Mesenchymal stem cell (in vitro differentiated cells and primary cell): Measurements from ENCODE around the gene PRM2.
A peak's percentile ranks its signal among the peaks of the same experiment; 100 is the strongest.

Source experiments
- DNase-seq: peaks from one replicate; pipeline ENCODE4 v3.0.0-alpha.2; 2013
- H2AFZ ChIP-seq: one replicate; pipeline ENCODE4 v1.6.1; 2013; ENCODE audit warnings: low read depth, mild to moderate bottlenecking, control low read depth, inconsistent platforms, low read length, moderate library complexity
- H2AK5ac ChIP-seq: 2 replicates; pipeline ENCODE4 v1.6.1; 2013; ENCODE audit warnings: low read length, moderate library complexity, mild to moderate bottlenecking, inconsistent platforms; ENCODE audit not compliant: severe bottlenecking
- H2BK120ac ChIP-seq: one replicate; pipeline ENCODE4 v1.6.1; 2013; ENCODE audit warnings: low read depth, mild to moderate bottlenecking, inconsistent platforms, low read length, moderate library complexity
- H2BK12ac ChIP-seq, 2 experiments: one replicate each; pipeline ENCODE4 v1.6.1; 2013; ENCODE audit warnings: inconsistent platforms in 2 of 2, low read length in 2 of 2, mild to moderate bottlenecking in 2 of 2, moderate library complexity in 2 of 2, control low read depth in 1 of 2
- H2BK15ac ChIP-seq: one replicate; pipeline ENCODE4 v1.6.1; 2013; ENCODE audit warnings: mild to moderate bottlenecking, low read depth, inconsistent platforms; ENCODE audit not compliant: poor library complexity, severe bottlenecking
- H2BK5ac ChIP-seq: 2 replicates; pipeline ENCODE4 v1.6.1; 2013; ENCODE audit warnings: low read depth, mild to moderate bottlenecking, low read length, control low read depth, inconsistent platforms; ENCODE audit not compliant: poor library complexity, severe bottlenecking
- H3K14ac ChIP-seq, 2 experiments: one replicate each; pipeline ENCODE4 v1.6.1; 2013; ENCODE audit warnings: inconsistent platforms in 2 of 2, low read length in 2 of 2, control low read depth in 1 of 2, mild to moderate bottlenecking in 1 of 2, moderate library complexity in 1 of 2
- H3K18ac ChIP-seq, 2 experiments: one replicate each; pipeline ENCODE4 v1.6.1; 2013; ENCODE audit warnings: inconsistent platforms in 2 of 2, low read length in 2 of 2, control low read depth in 1 of 2, low read depth in 1 of 2, mild to moderate bottlenecking in 1 of 2
- H3K23ac ChIP-seq, 2 experiments: one replicate each; pipeline ENCODE4 v1.6.1; 2013; ENCODE audit warnings: inconsistent platforms in 2 of 2, low read length in 2 of 2, mild to moderate bottlenecking in 2 of 2, moderate library complexity in 2 of 2, control low read depth in 1 of 2
- H3K27ac ChIP-seq: 2 replicates; pipeline ENCODE4 v1.5.1; 2013; ENCODE audit warnings: mild to moderate bottlenecking, moderate library complexity, low read length, control low read depth, inconsistent platforms; ENCODE audit not compliant: poor library complexity, severe bottlenecking
- H3K27me3 ChIP-seq, 2 experiments: 2 replicates each; pipeline versions ENCODE4 v1.6.1 to v1.7.0; 2013; ENCODE audit warnings: low read length in 2 of 2, mild to moderate bottlenecking in 2 of 2, moderate library complexity in 2 of 2, control low read depth in 1 of 2, inconsistent platforms in 1 of 2; ENCODE audit not compliant: control insufficient read depth in 1 of 2, insufficient read depth in 1 of 2
- H3K36me3 ChIP-seq, 2 experiments: 2 replicates each; pipeline versions ENCODE4 v1.6.1 to v1.7.0; 2013; ENCODE audit warnings: low read length in 2 of 2, control low read depth in 1 of 2, inconsistent platforms in 1 of 2, low read depth in 1 of 2, mild to moderate bottlenecking in 1 of 2; ENCODE audit not compliant: insufficient read depth in 2 of 2, control insufficient read depth in 1 of 2
- H3K4ac ChIP-seq, 2 experiments: one replicate each; pipeline ENCODE4 v1.6.1; 2013; ENCODE audit warnings: inconsistent platforms in 2 of 2, low read length in 2 of 2, mild to moderate bottlenecking in 2 of 2, moderate library complexity in 2 of 2, control low read depth in 1 of 2, low read depth in 1 of 2
- H3K4me1 ChIP-seq: 2 replicates; pipeline ENCODE4 v1.6.1; 2013; ENCODE audit warnings: low read depth, low read length, control low read depth; ENCODE audit not compliant: control insufficient read depth, insufficient read depth
- H3K4me2 ChIP-seq: 2 replicates; pipeline ENCODE4 v1.6.1; 2013; ENCODE audit warnings: low read length, mild to moderate bottlenecking, inconsistent platforms; ENCODE audit not compliant: poor library complexity, severe bottlenecking
- H3K4me3 ChIP-seq, 2 experiments: 2 replicates each; pipeline versions ENCODE4 v1.5.1 to v1.7.0; 2013; ENCODE audit warnings: low read length in 2 of 2, mild to moderate bottlenecking in 2 of 2, control low read depth in 1 of 2, low read depth in 1 of 2; ENCODE audit not compliant: insufficient read depth in 1 of 2
- H3K79me1 ChIP-seq: replicated peaks from 2 replicates; pipeline ENCODE4 v1.6.1; 2013; ENCODE audit warnings: mild to moderate bottlenecking, control low read depth, low read length, inconsistent platforms; ENCODE audit not compliant: poor library complexity, severe bottlenecking
- H3K9ac ChIP-seq: 2 replicates; pipeline ENCODE4 v1.7.0; 2013; ENCODE audit warnings: mild to moderate bottlenecking, low read length, moderate library complexity
- H3K9me3 ChIP-seq: 2 replicates; pipeline ENCODE4 v1.7.0; 2013; ENCODE audit warnings: mild to moderate bottlenecking, low read length; ENCODE audit not compliant: control insufficient read depth
- H4K8ac ChIP-seq: one replicate; pipeline ENCODE4 v1.6.1; 2013; ENCODE audit warnings: inconsistent platforms, mild to moderate bottlenecking, low read length, moderate library complexity
- H4K91ac ChIP-seq: one replicate; pipeline ENCODE4 v1.6.1; 2013; ENCODE audit warnings: mild to moderate bottlenecking, low read length, inconsistent platforms
- WGBS: methylation state at CpG from one replicate; pipeline ENCODE4 v1.1.7; 2013; ENCODE audit warnings: mixed read lengths; 5-methylcytosine and 5-hydroxymethylcytosine counted together

The PRM2 gene

DNA sequence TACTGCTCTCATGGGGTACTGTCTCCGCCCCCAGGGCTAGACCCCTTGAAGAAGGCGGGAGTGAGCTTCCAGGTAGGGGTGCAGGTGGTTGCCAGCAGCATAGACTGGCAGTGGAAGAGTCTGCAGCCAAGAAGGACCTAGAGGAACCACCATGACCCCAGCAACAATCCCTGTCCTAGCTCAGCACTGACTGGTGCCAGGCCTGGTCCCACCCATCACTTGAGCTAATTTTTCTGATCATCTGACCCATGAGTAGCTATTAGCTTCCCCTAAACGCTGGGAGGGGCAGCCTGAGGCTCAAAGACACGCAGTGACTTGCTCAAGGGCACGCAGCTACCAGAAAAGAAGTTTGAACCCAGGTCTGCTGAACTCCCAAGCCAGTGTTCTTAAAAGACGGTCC lies 3.8 kb downstream of the PRM2 start:
- no peak overlapping the region for H3K4ac ChIP-seq
- H3K14ac ChIP-seq = no peak overlapping the region
- H2AK5ac ChIP-seq = no peak overlapping the region
- no peak overlapping the region for H2AFZ ChIP-seq
- no peak overlapping the region for H3K9ac ChIP-seq
- no peak overlapping the region for H4K91ac ChIP-seq
- no peak overlapping the region for H3K27ac ChIP-seq
- WGBS = 87% methylated on average over 6 of the region's 6 CpGs
- no peak overlapping the region for H3K4me2 ChIP-seq
- DNase-seq = no peak
- no peak overlapping the region for H2BK120ac ChIP-seq
- no peak overlapping the region for H3K4me3 ChIP-seq
- H2BK15ac ChIP-seq = peak overlapping the region; percentile 19
- no peak overlapping the region for H2BK12ac ChIP-seq
- no peaks in the 10 kb centered on the region for H3K36me3 ChIP-seq
- peaks cover 4% of the 10 kb centered on the region for H3K4me1 ChIP-seq
- no peak overlapping the region for H3K18ac ChIP-seq
- H3K27me3 ChIP-seq = peaks cover 3 to 28% of the 10 kb centered on the region in 2 experiments
- H3K79me1 ChIP-seq = no peaks in the 10 kb centered on the region
- H2BK5ac ChIP-seq = no peak overlapping the region
- H4K8ac ChIP-seq = no peak overlapping the region
- H3K23ac ChIP-seq = no peak overlapping the region
- peaks cover 2% of the 10 kb centered on the region for H3K9me3 ChIP-seq

DNA sequence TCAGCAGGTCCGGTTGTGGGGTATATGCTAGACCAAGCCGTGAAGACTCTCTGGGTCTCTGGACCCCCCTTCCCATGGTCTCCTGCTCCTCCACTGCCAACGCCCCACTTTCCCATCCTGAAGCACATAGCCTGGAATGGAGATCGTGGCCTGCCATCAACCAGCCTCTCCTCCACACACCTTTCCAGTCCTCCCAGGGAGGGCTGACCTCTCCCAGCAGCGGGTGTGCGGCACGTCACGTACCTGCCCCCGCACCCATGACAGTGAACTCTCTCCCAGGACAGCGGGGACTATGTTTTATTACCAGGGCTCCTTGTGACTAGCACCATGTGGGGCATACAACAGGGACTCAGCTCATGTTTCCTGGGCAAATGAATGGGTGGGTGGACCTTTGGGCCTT lies 4.7 kb downstream of the PRM2 start:
- H3K27me3 ChIP-seq = peaks cover 0 to 25% of the 10 kb centered on the region in 2 experiments
- no peak overlapping the region for H2BK5ac ChIP-seq
- no peak overlapping the region for H3K4ac ChIP-seq
- no peaks in the 10 kb centered on the region for H3K79me1 ChIP-seq
- no peak overlapping the region for H4K8ac ChIP-seq
- H3K4me3 ChIP-seq = no peak overlapping the region
- no peak overlapping the region for H2BK12ac ChIP-seq
- H3K14ac ChIP-seq = no peak overlapping the region
- H2BK15ac ChIP-seq = no peak overlapping the region
- H3K36me3 ChIP-seq = no peaks in the 10 kb centered on the region
- H3K27ac ChIP-seq = no peak overlapping the region
- no peak overlapping the region for H2AK5ac ChIP-seq
- no peak overlapping the region for H2BK120ac ChIP-seq
- H3K4me1 ChIP-seq = peaks cover 4% of the 10 kb centered on the region
- DNase-seq = no peak
- 95% methylated on average over 10 of the region's 10 CpGs for WGBS
- H3K9ac ChIP-seq = no peak overlapping the region
- H3K23ac ChIP-seq = no peak overlapping the region
- no peaks in the 10 kb centered on the region for H3K9me3 ChIP-seq
- no peak overlapping the region for H3K18ac ChIP-seq
- H4K91ac ChIP-seq = no peak overlapping the region
- H3K4me2 ChIP-seq = no peak overlapping the region
- H2AFZ ChIP-seq = no peak overlapping the region

DNA sequence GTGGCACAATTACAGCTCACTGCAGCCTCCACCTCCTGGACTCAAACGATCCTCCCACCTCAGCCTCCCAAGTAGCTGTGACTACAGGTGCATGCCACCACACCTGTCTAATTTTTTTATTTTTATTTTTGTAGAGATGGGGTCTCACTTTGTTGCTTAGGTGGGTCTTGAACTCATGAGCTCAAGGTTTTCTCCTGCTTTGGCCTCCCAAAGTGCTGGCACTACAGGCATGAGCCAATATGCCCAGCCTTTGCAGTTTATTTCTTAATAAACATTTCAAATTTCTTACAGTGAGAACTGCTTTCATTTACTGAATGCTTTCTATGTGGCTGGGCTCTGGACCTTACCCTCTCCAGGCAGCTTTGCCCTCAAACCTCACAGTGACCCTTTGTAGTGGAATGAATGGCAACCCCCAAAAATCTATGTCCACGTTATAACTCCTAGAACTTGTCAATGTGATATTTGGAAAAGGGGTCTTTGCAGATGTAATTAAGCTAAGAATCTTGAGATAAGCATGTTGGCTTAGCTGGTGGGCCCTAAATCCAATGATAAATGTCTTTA lies 5.6 kb downstream of the PRM2 start:
- no peak overlapping the region for H2AFZ ChIP-seq
- no peaks in the 10 kb centered on the region for H3K36me3 ChIP-seq
- no peaks in the 10 kb centered on the region for H3K79me1 ChIP-seq
- H3K4ac ChIP-seq = no peak overlapping the region
- H2BK12ac ChIP-seq = no peak overlapping the region
- H3K9ac ChIP-seq = no peak overlapping the region
- no peak overlapping the region for H3K23ac ChIP-seq
- no peak overlapping the region for H2BK15ac ChIP-seq
- peaks cover 0 to 26% of the 10 kb centered on the region in 2 experiments for H3K27me3 ChIP-seq
- H3K9me3 ChIP-seq = no peaks in the 10 kb centered on the region
- H3K4me1 ChIP-seq = peaks cover 4% of the 10 kb centered on the region
- no peak overlapping the region for H3K14ac ChIP-seq
- H2BK5ac ChIP-seq = no peak overlapping the region
- H3K27ac ChIP-seq = no peak overlapping the region
- H2BK120ac ChIP-seq = no peak overlapping the region
- no peak overlapping the region for H3K4me3 ChIP-seq
- H4K8ac ChIP-seq = no peak overlapping the region
- H2AK5ac ChIP-seq = no peak overlapping the region
- no peak overlapping the region for H3K18ac ChIP-seq
- H4K91ac ChIP-seq = no peak overlapping the region
- DNase-seq = no peak
- WGBS = 71% methylated on average over 1 of the region's 2 CpGs
- H3K4me2 ChIP-seq = no peak overlapping the region

DNA sequence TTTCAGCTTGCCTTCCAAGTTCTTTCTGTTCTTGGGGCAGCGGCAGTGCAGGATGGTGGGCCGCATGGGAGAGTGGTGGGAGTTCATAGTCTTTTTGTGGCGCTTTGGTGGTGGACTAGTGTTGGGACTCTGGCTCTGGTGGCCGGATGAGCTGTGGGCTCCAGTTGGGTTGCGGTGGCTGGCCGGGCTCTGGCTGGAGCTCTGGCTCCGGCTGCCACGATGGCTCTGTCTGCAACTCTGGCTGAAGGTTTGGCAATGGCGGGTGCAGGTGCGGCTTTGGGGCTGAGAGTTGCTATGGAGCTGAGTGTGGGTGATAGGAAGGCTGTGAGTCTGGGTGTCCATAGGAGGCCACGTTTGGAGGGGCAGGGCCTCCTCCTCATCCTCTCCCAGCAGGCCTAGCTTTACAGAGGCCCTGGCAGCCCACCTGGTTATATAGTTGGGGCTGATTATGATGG lies 7.3 kb downstream of the PRM2 start, which contains the start of gene TNP2:
TNP2 (minus strand) TSS at position 405 of the 455 bp plus-strand sequence; CDS start at position 342, 63 bp downstream.
- no peak within 1 kb of the TSS for H3K9ac ChIP-seq
- H3K79me1 ChIP-seq = no peaks in the 10 kb centered on the region
- no peak within 1 kb of the TSS for H4K91ac ChIP-seq
- H2BK12ac ChIP-seq = no peak within 1 kb of the TSS
- no peak for DNase-seq
- peaks cover 0 to 26% of the 10 kb centered on the region in 2 experiments for H3K27me3 ChIP-seq
- no peak within 1 kb of the TSS for H4K8ac ChIP-seq
- peak within 1 kb of the TSS; percentile 29 for H2BK15ac ChIP-seq
- no peak within 1 kb of the TSS for H3K4me3 ChIP-seq
- H3K4me2 ChIP-seq = no peak within 1 kb of the TSS
- H3K4me1 ChIP-seq = peaks cover 4% of the 10 kb centered on the region
- no peak within 1 kb of the TSS for H2BK120ac ChIP-seq
- H3K18ac ChIP-seq = no peak within 1 kb of the TSS
- WGBS = 98% methylated on average over 9 of the region's 11 CpGs
- H3K27ac ChIP-seq = no peak within 1 kb of the TSS
- H3K14ac ChIP-seq = no peak within 1 kb of the TSS
- no peak within 1 kb of the TSS for H3K23ac ChIP-seq
- H3K36me3 ChIP-seq = no peaks in the 10 kb centered on the region
- no peak within 1 kb of the TSS for H3K4ac ChIP-seq
- H2AFZ ChIP-seq = no peak within 1 kb of the TSS
- peak within 1 kb of the TSS; percentile 10 for H2AK5ac ChIP-seq
- no peaks in the 10 kb centered on the region for H3K9me3 ChIP-seq
- no peak within 1 kb of the TSS for H2BK5ac ChIP-seq
